ENCODE data around the gene TRPV4.
"Not testable (repeated sequence)": the region's sequence is repeated elsewhere in the genome, so short reads cannot be mapped to it uniquely, and the experiment has no call there.

The TRPV4 gene

GRCh38 chr12:109833307-109834189, at the start of gene TRPV4:
Gene TRPV4, minus strand, starts transcription at chr12:109833398. Its CDS starts 18,602 bp downstream, at chr12:109814796.
- DNase-seq (ENCODE audit: low read depth): no peak

GRCh38 chr12:109881752-109882151, 48.6 kb upstream of the TRPV4 start:
- DNase-seq (ENCODE audit: low read depth): no peak

- DNase-seq (ENCODE audit: low read depth): no peak
Observed at GRCh38 chr12:109880938-109881337, 47.7 kb upstream of the TRPV4 start.

- peak; percentile 80 for DNase-seq (ENCODE audit: low read depth)
Observed at GRCh38 chr12:109880043-109880931, 47.1 kb upstream of the TRPV4 start, which contains the start of gene GLTP. Gene GLTP, minus strand, starts transcription at chr12:109880541. Its CDS starts 167 bp downstream, at chr12:109880374.

- DNase-seq (ENCODE audit: low read depth): no peak
Observed at GRCh38 chr12:109879351-109880042, 46.3 kb upstream of the TRPV4 start.

- DNase-seq (ENCODE audit: low read depth): no peak
Observed at GRCh38 chr12:109878749-109879148, 45.6 kb upstream of the TRPV4 start.

- DNase-seq (ENCODE audit: low read depth): no peak
Observed at GRCh38 chr12:109878247-109878625, 45.0 kb upstream of the TRPV4 start.

- DNase-seq (ENCODE audit: low read depth): no peak
Observed at GRCh38 chr12:109877504-109878246, 44.5 kb upstream of the TRPV4 start.

- DNase-seq (ENCODE audit: low read depth): no peak
Observed at GRCh38 chr12:109876406-109876805, 43.2 kb upstream of the TRPV4 start.

GRCh38 chr12:109875572-109876131, 42.5 kb upstream of the TRPV4 start:
- DNase-seq (ENCODE audit: low read depth): no peak

- DNase-seq (ENCODE audit: low read depth): no peak
Observed at GRCh38 chr12:109873653-109874052, 40.5 kb upstream of the TRPV4 start.

- no peak for DNase-seq (ENCODE audit: low read depth)
Observed at GRCh38 chr12:109871668-109872314, 38.6 kb upstream of the TRPV4 start.

GRCh38 chr12:109870648-109871047, 37.5 kb upstream of the TRPV4 start:
- no peak for DNase-seq (ENCODE audit: low read depth)

- no peak for DNase-seq (ENCODE audit: low read depth)
Observed at GRCh38 chr12:109868182-109869051, 35.2 kb upstream of the TRPV4 start.

GRCh38 chr12:109864916-109865315, 31.7 kb upstream of the TRPV4 start:
- no peak for DNase-seq (ENCODE audit: low read depth)

- no peak for DNase-seq (ENCODE audit: low read depth)
Observed at GRCh38 chr12:109863847-109864712, 30.9 kb upstream of the TRPV4 start.

GRCh38 chr12:109862491-109862890, 29.3 kb upstream of the TRPV4 start:
- DNase-seq (ENCODE audit: low read depth): not testable (repeated sequence)

GRCh38 chr12:109861689-109862314, 28.6 kb upstream of the TRPV4 start:
- no peak for DNase-seq (ENCODE audit: low read depth)
